Muscle layer of colon (tissue), 2 donors: ENCODE measurements around the gene CHMP2B.
A peak's percentile ranks its signal among the peaks of the same experiment; 100 is the strongest.

Experiments
- H3K27ac ChIP-seq: one replicate; pipeline ENCODE4 v1.7.0; 2013; ENCODE audit warnings: low read depth, mild to moderate bottlenecking, low read length, moderate library complexity
- H3K27me3 ChIP-seq, 2 donors: one replicate each; pipeline ENCODE4 v1.7.0; 2013; ENCODE audit warnings: low read length in 2 of 2, mild to moderate bottlenecking in 2 of 2; ENCODE audit not compliant: insufficient read depth in 2 of 2, control insufficient read depth in 1 of 2
- H3K36me3 ChIP-seq: one replicate; pipeline ENCODE4 v1.7.0; 2013; ENCODE audit warnings: mild to moderate bottlenecking, low read length; ENCODE audit not compliant: insufficient read depth
- H3K4me1 ChIP-seq: one replicate; pipeline ENCODE4 v1.7.0; 2013; ENCODE audit warnings: mild to moderate bottlenecking, low read length; ENCODE audit not compliant: insufficient read depth
- H3K4me3 ChIP-seq, 2 donors: one replicate each; pipeline ENCODE4 v1.7.0; 2013; ENCODE audit warnings: low read length in 2 of 2, low read depth in 1 of 2, mild to moderate bottlenecking in 1 of 2, moderate library complexity in 1 of 2
- H3K9ac ChIP-seq: one replicate; pipeline ENCODE4 v1.7.0; 2013; ENCODE audit warnings: low read length
- H3K9me3 ChIP-seq: one replicate; pipeline ENCODE4 v1.7.0; 2013; ENCODE audit warnings: mild to moderate bottlenecking, low read length
- donor health status: abdominal sarcoma.
- donor health status: Adenocarcinoma of cecum.

CHMP2B gene

GRCh38 chr3:87227104-87227834, at the start of gene CHMP2B:
TSS of gene CHMP2B (plus strand) at chr3:87227309. CDS start at chr3:87227523, 214 bp downstream.
- Histone ChIP-seq H3K27me3 (no peaks in the 10 kb centered on the region), H3K36me3 (no peaks in the 10 kb centered on the region), H3K9me3 (no peaks in the 10 kb centered on the region), H3K27ac (peak within 1 kb of the TSS; percentile 92), H3K9ac (peak within 1 kb of the TSS; percentile 92), H3K4me1 (peaks cover 27% of the 10 kb centered on the region), H3K4me3 (peak within 1 kb of the TSS; percentile 92 to 96)

- no peaks in the 10 kb centered on the region for H3K27me3 ChIP-seq
- no peak overlapping the region for H3K9ac ChIP-seq
- no peak overlapping the region for H3K27ac ChIP-seq
- H3K36me3 ChIP-seq = no peaks in the 10 kb centered on the region
- no peaks in the 10 kb centered on the region for H3K9me3 ChIP-seq
- no peaks in the 10 kb centered on the region for H3K4me1 ChIP-seq
- H3K4me3 ChIP-seq = no peak overlapping the region
Observed at GRCh38 chr3:87179642-87180041, 47.5 kb upstream of the CHMP2B start.

- H3K9ac ChIP-seq = no peak overlapping the region
- H3K27me3 ChIP-seq = no peaks in the 10 kb centered on the region
Observed at GRCh38 chr3:87181551-87181950, 45.6 kb upstream of the CHMP2B start.

GRCh38 chr3:87182023-87182422, 45.1 kb upstream of the CHMP2B start:
- Histone ChIP-seq H3K4me3 (no peak overlapping the region), H3K27me3 (no peaks in the 10 kb centered on the region), H3K4me1 (no peaks in the 10 kb centered on the region), H3K27ac (no peak overlapping the region), H3K9ac (no peak overlapping the region), H3K36me3 (no peaks in the 10 kb centered on the region), H3K9me3 (no peaks in the 10 kb centered on the region)

More at GRCh38 chr3:87181551-87181950, 45.6 kb upstream of the CHMP2B start:
- Histone ChIP-seq H3K36me3 (no peaks in the 10 kb centered on the region), H3K27ac (no peak overlapping the region), H3K4me1 (no peaks in the 10 kb centered on the region), H3K4me3 (no peak overlapping the region), H3K9me3 (no peaks in the 10 kb centered on the region)

- H3K4me1 ChIP-seq = no peaks in the 10 kb centered on the region
- H3K9me3 ChIP-seq = no peaks in the 10 kb centered on the region
- H3K9ac ChIP-seq = no peak overlapping the region
- no peaks in the 10 kb centered on the region for H3K27me3 ChIP-seq
- no peak overlapping the region for H3K4me3 ChIP-seq
- no peak overlapping the region for H3K27ac ChIP-seq
- no peaks in the 10 kb centered on the region for H3K36me3 ChIP-seq
Observed at GRCh38 chr3:87186608-87187159, 40.4 kb upstream of the CHMP2B start.

GRCh38 chr3:87191175-87191574, 35.9 kb upstream of the CHMP2B start:
- H3K9ac ChIP-seq = no peak overlapping the region
- no peaks in the 10 kb centered on the region for H3K9me3 ChIP-seq
- no peaks in the 10 kb centered on the region for H3K36me3 ChIP-seq
- no peaks in the 10 kb centered on the region for H3K4me1 ChIP-seq
- no peaks in the 10 kb centered on the region for H3K27me3 ChIP-seq
- no peak overlapping the region for H3K4me3 ChIP-seq
- H3K27ac ChIP-seq = no peak overlapping the region

- Histone ChIP-seq H3K4me1 (no peaks in the 10 kb centered on the region), H3K9ac (no peak overlapping the region), H3K4me3 (no peak overlapping the region), H3K27me3 (no peaks in the 10 kb centered on the region), H3K9me3 (no peaks in the 10 kb centered on the region), H3K27ac (no peak overlapping the region), H3K36me3 (no peaks in the 10 kb centered on the region)
Observed at GRCh38 chr3:87191641-87192040, 35.5 kb upstream of the CHMP2B start.

GRCh38 chr3:87196879-87197278, 30.2 kb upstream of the CHMP2B start:
- H3K4me1 ChIP-seq = no peaks in the 10 kb centered on the region
- H3K36me3 ChIP-seq = no peaks in the 10 kb centered on the region
- H3K27me3 ChIP-seq = no peaks in the 10 kb centered on the region
- H3K9ac ChIP-seq = no peak overlapping the region
- no peak overlapping the region for H3K4me3 ChIP-seq
- no peaks in the 10 kb centered on the region for H3K9me3 ChIP-seq
- no peak overlapping the region for H3K27ac ChIP-seq

- H3K4me3 ChIP-seq = no peak overlapping the region
- no peaks in the 10 kb centered on the region for H3K9me3 ChIP-seq
- no peaks in the 10 kb centered on the region for H3K27me3 ChIP-seq
- no peak overlapping the region for H3K9ac ChIP-seq
- no peaks in the 10 kb centered on the region for H3K36me3 ChIP-seq
- no peak overlapping the region for H3K27ac ChIP-seq
- H3K4me1 ChIP-seq = no peaks in the 10 kb centered on the region
Observed at GRCh38 chr3:87197531-87197930, 29.6 kb upstream of the CHMP2B start.

GRCh38 chr3:87198774-87199173, 28.3 kb upstream of the CHMP2B start:
- no peak overlapping the region for H3K27ac ChIP-seq
- no peaks in the 10 kb centered on the region for H3K9me3 ChIP-seq
- H3K9ac ChIP-seq = no peak overlapping the region
- H3K4me3 ChIP-seq = no peak overlapping the region
- H3K27me3 ChIP-seq = no peaks in the 10 kb centered on the region
- H3K4me1 ChIP-seq = no peaks in the 10 kb centered on the region
- H3K36me3 ChIP-seq = no peaks in the 10 kb centered on the region

GRCh38 chr3:87199628-87200027, 27.5 kb upstream of the CHMP2B start:
- Histone ChIP-seq H3K9ac (no peak overlapping the region), H3K27me3 (no peaks in the 10 kb centered on the region)

More at GRCh38 chr3:87199628-87200027, 27.5 kb upstream of the CHMP2B start:
- H3K9me3 ChIP-seq = no peaks in the 10 kb centered on the region
- H3K36me3 ChIP-seq = no peaks in the 10 kb centered on the region
- H3K27ac ChIP-seq = no peak overlapping the region
- no peak overlapping the region for H3K4me3 ChIP-seq
- no peaks in the 10 kb centered on the region for H3K4me1 ChIP-seq
